Suprapubic skin (tissue), 3 donors: ENCODE data around the gene BAZ1A.

Experiments
- CTCF ChIP-seq, 2 donors: fragments of 200-600 bp in 1 of 2; fragments of 450-650 bp in 1 of 2; sonication (generic) in 1 of 2; IDR thresholded peaks; one replicate each; pipeline ENCODE4 v1.5.1; 2016 to 2019; ENCODE audit warnings: antibody characterized with exemption in 2 of 2, mild to moderate bottlenecking in 1 of 2, moderate library complexity in 1 of 2
- EP300 ChIP-seq: sonication (generic); formaldehyde crosslinking; IDR thresholded peaks from one replicate; pipeline ENCODE4 v1.6.1; 2017; ENCODE audit warnings: antibody characterized with exemption
- POLR2A ChIP-seq, 2 donors: fragments of 450-650 bp; IDR thresholded peaks; one replicate each; pipeline ENCODE4 v1.6.1; 2017; ENCODE audit warnings: antibody characterized with exemption in 2 of 2, mild to moderate bottlenecking in 2 of 2, moderate library complexity in 2 of 2

GRCh38 chr14:34732802-34733201 lies 142.4 kb downstream of the BAZ1A start:
- TF ChIP-seq EP300 (no peak), POLR2A (IDR thresholded peaks at IDR 0.05) (no peak), CTCF (IDR thresholded peaks at IDR 0.05) (no peak)
